Ovary (tissue), 3 donors: ENCODE measurements around the gene LUM.

Experiments
- EP300 ChIP-seq: sonication (generic); formaldehyde crosslinking; IDR thresholded peaks from one replicate; pipeline ENCODE4 v1.6.1; 2017; ENCODE audit warnings: antibody characterized with exemption
- POLR2A ChIP-seq: fragments of 450-650 bp; IDR thresholded peaks from one replicate; pipeline ENCODE4 v1.6.1; 2017; ENCODE audit warnings: antibody characterized with exemption, mild to moderate bottlenecking, moderate library complexity
- TF ChIP-seq, protein P1 (sequence below), 3 donors: fragments of 450-650 bp in 2 of 3; fragments of 200-600 bp in 1 of 3; IDR thresholded peaks; one replicate each; pipeline versions ENCODE4 v1.5.1 to v1.8.0; 2016 to 2022; ENCODE audit warnings: antibody characterized with exemption in 3 of 3, mild to moderate bottlenecking in 1 of 3
- donor health status: DM: no; HTN: no; CAD: no.

- TF ChIP-seq, protein P1, sequence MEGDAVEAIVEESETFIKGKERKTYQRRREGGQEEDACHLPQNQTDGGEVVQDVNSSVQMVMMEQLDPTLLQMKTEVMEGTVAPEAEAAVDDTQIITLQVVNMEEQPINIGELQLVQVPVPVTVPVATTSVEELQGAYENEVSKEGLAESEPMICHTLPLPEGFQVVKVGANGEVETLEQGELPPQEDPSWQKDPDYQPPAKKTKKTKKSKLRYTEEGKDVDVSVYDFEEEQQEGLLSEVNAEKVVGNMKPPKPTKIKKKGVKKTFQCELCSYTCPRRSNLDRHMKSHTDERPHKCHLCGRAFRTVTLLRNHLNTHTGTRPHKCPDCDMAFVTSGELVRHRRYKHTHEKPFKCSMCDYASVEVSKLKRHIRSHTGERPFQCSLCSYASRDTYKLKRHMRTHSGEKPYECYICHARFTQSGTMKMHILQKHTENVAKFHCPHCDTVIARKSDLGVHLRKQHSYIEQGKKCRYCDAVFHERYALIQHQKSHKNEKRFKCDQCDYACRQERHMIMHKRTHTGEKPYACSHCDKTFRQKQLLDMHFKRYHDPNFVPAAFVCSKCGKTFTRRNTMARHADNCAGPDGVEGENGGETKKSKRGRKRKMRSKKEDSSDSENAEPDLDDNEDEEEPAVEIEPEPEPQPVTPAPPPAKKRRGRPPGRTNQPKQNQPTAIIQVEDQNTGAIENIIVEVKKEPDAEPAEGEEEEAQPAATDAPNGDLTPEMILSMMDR (IDR thresholded peaks at IDR 0.05), result no peak
- no peak for TF ChIP-seq POLR2A
- TF ChIP-seq EP300, result no peak
Measured at GRCh38 chr12:91143206-91143605, 31.9 kb upstream of the LUM start.
